Mesenchymal stem cell (in vitro differentiated cells and primary cell): ENCODE results near the gene C2orf81.

ENCODE experiments used
- DNase-seq: peaks from one replicate; pipeline ENCODE4 v3.0.0-alpha.2; 2013
- H2AFZ ChIP-seq: one replicate; pipeline ENCODE4 v1.6.1; 2013; ENCODE audit warnings: low read depth, mild to moderate bottlenecking, control low read depth, inconsistent platforms, low read length, moderate library complexity
- H2AK5ac ChIP-seq: 2 replicates; pipeline ENCODE4 v1.6.1; 2013; ENCODE audit warnings: low read length, moderate library complexity, mild to moderate bottlenecking, inconsistent platforms; ENCODE audit not compliant: severe bottlenecking
- H2BK120ac ChIP-seq: one replicate; pipeline ENCODE4 v1.6.1; 2013; ENCODE audit warnings: low read depth, mild to moderate bottlenecking, inconsistent platforms, low read length, moderate library complexity
- H2BK12ac ChIP-seq, 2 experiments: one replicate each; pipeline ENCODE4 v1.6.1; 2013; ENCODE audit warnings: inconsistent platforms in 2 of 2, low read length in 2 of 2, mild to moderate bottlenecking in 2 of 2, moderate library complexity in 2 of 2, control low read depth in 1 of 2
- H2BK15ac ChIP-seq: one replicate; pipeline ENCODE4 v1.6.1; 2013; ENCODE audit warnings: mild to moderate bottlenecking, low read depth, inconsistent platforms; ENCODE audit not compliant: poor library complexity, severe bottlenecking
- H2BK5ac ChIP-seq: 2 replicates; pipeline ENCODE4 v1.6.1; 2013; ENCODE audit warnings: low read depth, mild to moderate bottlenecking, low read length, control low read depth, inconsistent platforms; ENCODE audit not compliant: poor library complexity, severe bottlenecking
- H3K14ac ChIP-seq, 2 experiments: one replicate each; pipeline ENCODE4 v1.6.1; 2013; ENCODE audit warnings: inconsistent platforms in 2 of 2, low read length in 2 of 2, control low read depth in 1 of 2, mild to moderate bottlenecking in 1 of 2, moderate library complexity in 1 of 2
- H3K18ac ChIP-seq, 2 experiments: one replicate each; pipeline ENCODE4 v1.6.1; 2013; ENCODE audit warnings: inconsistent platforms in 2 of 2, low read length in 2 of 2, control low read depth in 1 of 2, low read depth in 1 of 2, mild to moderate bottlenecking in 1 of 2
- H3K23ac ChIP-seq, 2 experiments: one replicate each; pipeline ENCODE4 v1.6.1; 2013; ENCODE audit warnings: inconsistent platforms in 2 of 2, low read length in 2 of 2, mild to moderate bottlenecking in 2 of 2, moderate library complexity in 2 of 2, control low read depth in 1 of 2
- H3K27ac ChIP-seq: 2 replicates; pipeline ENCODE4 v1.5.1; 2013; ENCODE audit warnings: mild to moderate bottlenecking, moderate library complexity, low read length, control low read depth, inconsistent platforms; ENCODE audit not compliant: poor library complexity, severe bottlenecking
- H3K27me3 ChIP-seq, 2 experiments: 2 replicates each; pipeline versions ENCODE4 v1.6.1 to v1.7.0; 2013; ENCODE audit warnings: low read length in 2 of 2, mild to moderate bottlenecking in 2 of 2, moderate library complexity in 2 of 2, control low read depth in 1 of 2, inconsistent platforms in 1 of 2; ENCODE audit not compliant: control insufficient read depth in 1 of 2, insufficient read depth in 1 of 2
- H3K36me3 ChIP-seq, 2 experiments: 2 replicates each; pipeline versions ENCODE4 v1.6.1 to v1.7.0; 2013; ENCODE audit warnings: low read length in 2 of 2, control low read depth in 1 of 2, inconsistent platforms in 1 of 2, low read depth in 1 of 2, mild to moderate bottlenecking in 1 of 2; ENCODE audit not compliant: insufficient read depth in 2 of 2, control insufficient read depth in 1 of 2
- H3K4ac ChIP-seq, 2 experiments: one replicate each; pipeline ENCODE4 v1.6.1; 2013; ENCODE audit warnings: inconsistent platforms in 2 of 2, low read length in 2 of 2, mild to moderate bottlenecking in 2 of 2, moderate library complexity in 2 of 2, control low read depth in 1 of 2, low read depth in 1 of 2
- H3K4me1 ChIP-seq: 2 replicates; pipeline ENCODE4 v1.6.1; 2013; ENCODE audit warnings: low read depth, low read length, control low read depth; ENCODE audit not compliant: control insufficient read depth, insufficient read depth
- H3K4me2 ChIP-seq: 2 replicates; pipeline ENCODE4 v1.6.1; 2013; ENCODE audit warnings: low read length, mild to moderate bottlenecking, inconsistent platforms; ENCODE audit not compliant: poor library complexity, severe bottlenecking
- H3K4me3 ChIP-seq, 2 experiments: 2 replicates each; pipeline versions ENCODE4 v1.5.1 to v1.7.0; 2013; ENCODE audit warnings: low read length in 2 of 2, mild to moderate bottlenecking in 2 of 2, control low read depth in 1 of 2, low read depth in 1 of 2; ENCODE audit not compliant: insufficient read depth in 1 of 2
- H3K79me1 ChIP-seq: replicated peaks from 2 replicates; pipeline ENCODE4 v1.6.1; 2013; ENCODE audit warnings: mild to moderate bottlenecking, control low read depth, low read length, inconsistent platforms; ENCODE audit not compliant: poor library complexity, severe bottlenecking
- H3K9ac ChIP-seq: 2 replicates; pipeline ENCODE4 v1.7.0; 2013; ENCODE audit warnings: mild to moderate bottlenecking, low read length, moderate library complexity
- H3K9me3 ChIP-seq: 2 replicates; pipeline ENCODE4 v1.7.0; 2013; ENCODE audit warnings: mild to moderate bottlenecking, low read length; ENCODE audit not compliant: control insufficient read depth
- H4K8ac ChIP-seq: one replicate; pipeline ENCODE4 v1.6.1; 2013; ENCODE audit warnings: inconsistent platforms, mild to moderate bottlenecking, low read length, moderate library complexity
- H4K91ac ChIP-seq: one replicate; pipeline ENCODE4 v1.6.1; 2013; ENCODE audit warnings: mild to moderate bottlenecking, low read length, inconsistent platforms
- WGBS: methylation state at CpG from one replicate; pipeline ENCODE4 v1.1.7; 2013; ENCODE audit warnings: mixed read lengths; 5-methylcytosine and 5-hydroxymethylcytosine counted together

Gene C2orf81

GRCh38 chr2:74387346-74387745, 34.1 kb downstream of the C2orf81 start:
- Histone ChIP-seq H3K27me3 (no peaks in the 10 kb centered on the region), H3K23ac (no peak overlapping the region), H3K36me3 (peaks cover 7 to 10% of the 10 kb centered on the region in 2 experiments), H4K91ac (no peak overlapping the region), H3K4ac (no peak overlapping the region), H3K4me1 (peaks cover 1% of the 10 kb centered on the region), H3K4me2 (no peak overlapping the region), H2AK5ac (no peak overlapping the region), H2BK15ac (no peak overlapping the region), H3K9ac (peak overlapping the region; percentile 52), H4K8ac (no peak overlapping the region), H3K9me3 (no peaks in the 10 kb centered on the region), H3K79me1 (peaks cover 23% of the 10 kb centered on the region), H3K14ac (no peak overlapping the region), H3K18ac (no peak overlapping the region), H3K27ac (no peak overlapping the region), H3K4me3 (peak overlapping the region in 1 of 2 experiments; percentile 17), H2BK120ac (no peak overlapping the region), H2BK12ac (no peak overlapping the region), H2AFZ (no peak overlapping the region), H2BK5ac (no peak overlapping the region)
- whole genome bisulfite sequencing, result 91% methylated on average over 1 of the region's 1 CpG
- DNase-seq, result peak; percentile 31

GRCh38 chr2:74385396-74385795, 36.0 kb downstream of the C2orf81 start:
- no peak overlapping the region for H4K8ac ChIP-seq
- H3K36me3 ChIP-seq, result peaks cover 7 to 10% of the 10 kb centered on the region in 2 experiments
- no peak overlapping the region for H3K9ac ChIP-seq
- no peak for DNase-seq
- no peak overlapping the region for H4K91ac ChIP-seq
- no peak overlapping the region for H2BK120ac ChIP-seq
- H3K14ac ChIP-seq, result no peak overlapping the region
- H3K4me2 ChIP-seq, result no peak overlapping the region
- WGBS, result 93% methylated on average over 8 of the region's 8 CpGs
- H3K27ac ChIP-seq, result no peak overlapping the region
- H3K23ac ChIP-seq, result no peak overlapping the region
- peaks cover 34% of the 10 kb centered on the region for H3K79me1 ChIP-seq
- no peaks in the 10 kb centered on the region for H3K9me3 ChIP-seq
- H2BK12ac ChIP-seq, result no peak overlapping the region
- no peak overlapping the region for H3K4ac ChIP-seq
- H2BK5ac ChIP-seq, result no peak overlapping the region
- H2BK15ac ChIP-seq, result no peak overlapping the region
- no peak overlapping the region for H2AFZ ChIP-seq
- H3K4me1 ChIP-seq, result peaks cover 2% of the 10 kb centered on the region
- no peak overlapping the region for H2AK5ac ChIP-seq
- H3K27me3 ChIP-seq, result no peaks in the 10 kb centered on the region
- no peak overlapping the region for H3K18ac ChIP-seq
- no peak overlapping the region for H3K4me3 ChIP-seq

- WGBS, result 72% methylated on average over 3 of the region's 3 CpGs
Observed at GRCh38 chr2:74384051-74384450, 37.4 kb downstream of the C2orf81 start.

GRCh38 chr2:74383254-74383653, 38.2 kb downstream of the C2orf81 start:
- Histone ChIP-seq H4K8ac (no peak overlapping the region), H2AFZ (no peak overlapping the region), H3K14ac (no peak overlapping the region), H3K4me3 (no peak overlapping the region), H2BK5ac (no peak overlapping the region), H3K9ac (peak overlapping the region; percentile 36), H2BK120ac (no peak overlapping the region), H3K4me1 (peaks cover 11% of the 10 kb centered on the region), H2AK5ac (no peak overlapping the region), H3K4me2 (no peak overlapping the region), H3K27me3 (no peaks in the 10 kb centered on the region), H2BK15ac (no peak overlapping the region), H3K4ac (no peak overlapping the region), H3K27ac (peak overlapping the region; percentile 46), H2BK12ac (no peak overlapping the region), H3K9me3 (no peaks in the 10 kb centered on the region), H3K79me1 (peaks cover 42% of the 10 kb centered on the region), H3K36me3 (peaks cover 7 to 10% of the 10 kb centered on the region in 2 experiments), H3K23ac (no peak overlapping the region), H4K91ac (no peak overlapping the region), H3K18ac (no peak overlapping the region)
- peak; percentile 23 for DNase-seq
- WGBS, result 74% methylated on average over 1 of the region's 1 CpG

More at GRCh38 chr2:74384051-74384450, 37.4 kb downstream of the C2orf81 start:
- no peak overlapping the region for H3K4me2 ChIP-seq
- H3K36me3 ChIP-seq, result peaks cover 7 to 10% of the 10 kb centered on the region in 2 experiments
- H2BK15ac ChIP-seq, result no peak overlapping the region
- H2AFZ ChIP-seq, result no peak overlapping the region
- peak overlapping the region; percentile 46 for H3K9ac ChIP-seq
- no peak overlapping the region for H2AK5ac ChIP-seq
- H3K4me1 ChIP-seq, result peaks cover 11% of the 10 kb centered on the region
- no peak overlapping the region for H4K8ac ChIP-seq
- H4K91ac ChIP-seq, result no peak overlapping the region
- peak overlapping the region; percentile 27 for H3K27ac ChIP-seq
- H2BK120ac ChIP-seq, result no peak overlapping the region
- H3K9me3 ChIP-seq, result no peaks in the 10 kb centered on the region
- H3K18ac ChIP-seq, result no peak overlapping the region
- no peak overlapping the region for H3K14ac ChIP-seq
- no peak overlapping the region for H3K4ac ChIP-seq
- no peak for DNase-seq
- no peak overlapping the region for H3K4me3 ChIP-seq
- no peak overlapping the region for H2BK5ac ChIP-seq
- peaks cover 39% of the 10 kb centered on the region for H3K79me1 ChIP-seq
- H2BK12ac ChIP-seq, result no peak overlapping the region
- no peaks in the 10 kb centered on the region for H3K27me3 ChIP-seq
- no peak overlapping the region for H3K23ac ChIP-seq
